GM18498 (cell line): Measurements from ENCODE around the gene MRPL47.
A peak's percentile ranks its signal among the peaks of the same experiment; 100 is the strongest.
"Not testable (repeated sequence)": the region's sequence is repeated elsewhere in the genome, so short reads cannot be mapped to it uniquely, and the experiment has no call there.

Source experiments
- ATAC-seq: cut with Tn5 transposase; IDR thresholded peaks from one replicate; pipeline ENCODE4 v1.9.1; 2021; ENCODE audit warnings: mild to moderate bottlenecking, moderate library complexity; ENCODE audit not compliant: unreplicated experiment

Gene MRPL47

DNA sequence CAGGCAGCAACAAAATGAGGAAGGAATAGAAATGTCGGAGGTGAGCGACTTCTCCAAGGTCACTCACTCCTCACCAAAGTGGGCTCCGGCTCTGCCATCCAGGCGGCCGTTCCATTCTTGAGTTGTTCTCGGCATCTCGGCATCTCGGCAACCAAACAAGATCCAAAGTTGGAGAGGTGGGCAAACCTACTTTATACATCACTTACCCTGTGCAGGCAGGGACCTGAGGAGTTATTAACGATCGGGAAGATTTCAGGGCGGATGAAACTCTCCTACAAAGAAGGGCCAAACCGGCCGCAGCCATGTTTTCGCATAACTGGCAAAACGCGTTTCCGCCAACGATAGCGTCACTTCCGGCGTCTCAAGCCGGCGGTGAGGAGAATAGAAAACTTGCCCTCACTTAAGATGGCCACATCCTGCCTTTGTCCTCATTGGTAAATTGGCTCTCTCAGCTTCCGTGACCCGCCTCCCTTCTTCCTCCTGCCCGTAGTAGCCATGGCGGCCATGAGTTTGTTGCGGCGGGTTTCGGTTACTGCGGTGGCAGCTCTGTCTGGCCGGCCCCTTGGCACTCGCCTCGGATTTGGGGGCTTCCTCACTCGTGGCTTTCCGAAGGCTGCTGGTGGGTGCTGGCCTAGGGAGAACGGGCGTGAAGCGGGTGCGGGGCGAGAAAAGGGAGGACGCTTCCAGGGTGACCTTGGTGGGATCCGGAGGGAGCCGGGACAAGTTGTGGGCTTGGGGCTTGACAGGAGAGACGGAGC is at the start of gene MRPL47, which contains the start of gene NDUFB5:
MRPL47 (minus strand) TSS at position 318 of the 758 bp plus-strand sequence; CDS start at position 304, 14 bp downstream.
NDUFB5 (plus strand) TSS at position 474 of the 758 bp plus-strand sequence; CDS start at position 496, 22 bp downstream.
- peak; percentile 96 for ATAC-seq

GRCh38 chr3:179653096-179653797 is 48.8 kb upstream of the MRPL47 start:
- ATAC-seq: peak; percentile 72

- ATAC-seq: peak; percentile 79
Observed at GRCh38 chr3:179652447-179653095, 48.1 kb upstream of the MRPL47 start, which contains the start of gene USP13. TSS of gene USP13 (plus strand) at chr3:179653040. CDS start at chr3:179653226, 186 bp downstream.

DNA sequence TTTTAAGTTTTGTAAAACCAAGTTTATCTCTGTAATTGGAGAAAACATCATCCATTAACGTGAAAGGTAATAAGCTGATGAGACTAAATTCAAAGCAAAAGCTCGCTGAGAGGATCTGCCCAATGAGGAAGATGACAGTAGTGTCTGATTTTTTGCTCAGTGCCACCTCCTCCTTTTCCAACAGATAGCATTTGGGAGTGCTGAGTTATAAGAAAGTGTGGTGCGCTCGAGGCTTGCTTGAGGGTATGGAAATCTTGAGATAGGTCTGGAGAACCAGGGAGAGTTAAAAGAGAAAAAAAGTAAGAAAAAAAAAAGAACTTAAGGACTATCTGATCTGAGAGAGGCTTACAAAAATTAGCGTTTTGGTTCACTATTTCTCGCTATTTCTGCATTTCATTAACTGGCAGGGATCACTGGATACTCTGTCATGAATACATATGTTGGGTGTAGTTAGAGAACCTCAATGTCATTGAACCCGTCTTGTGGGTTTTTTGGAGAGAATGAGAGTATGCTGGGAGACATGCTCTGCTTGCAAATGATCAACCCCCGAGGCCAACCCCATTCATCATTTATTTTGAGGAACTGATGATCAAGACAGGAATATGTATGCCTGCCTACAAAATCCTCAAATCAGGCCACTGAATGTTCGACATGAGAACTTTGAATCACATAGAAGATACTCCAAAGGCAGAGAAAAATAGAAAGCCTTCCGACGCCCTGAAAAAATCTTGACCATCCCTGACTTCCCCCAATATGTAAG is 47.4 kb upstream of the MRPL47 start:
- no peak for ATAC-seq

GRCh38 chr3:179646177-179646576 is 41.7 kb upstream of the MRPL47 start:
- no peak for ATAC-seq

- ATAC-seq: not testable (repeated sequence)
Observed at GRCh38 chr3:179643837-179644236, 39.4 kb upstream of the MRPL47 start.

DNA sequence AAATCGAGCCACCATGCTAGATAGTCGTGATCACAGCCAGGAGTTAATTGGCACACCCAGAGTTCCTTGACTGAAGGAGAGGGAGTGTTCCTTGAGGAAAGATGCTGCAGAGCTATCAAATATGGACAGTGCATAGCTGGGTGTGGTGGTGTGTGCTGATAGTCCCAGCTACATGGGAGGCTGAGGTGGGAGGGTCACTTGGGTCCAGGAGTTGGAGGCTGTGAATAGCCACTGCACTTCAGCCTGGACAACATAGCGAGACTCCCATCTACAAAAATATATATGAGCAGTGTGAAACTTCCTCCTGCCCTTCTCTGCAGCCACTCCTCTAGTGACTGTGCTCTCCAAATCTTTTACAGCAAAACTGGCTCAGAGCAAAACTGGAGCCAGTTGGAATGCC is 38.4 kb upstream of the MRPL47 start:
- no peak for ATAC-seq

DNA sequence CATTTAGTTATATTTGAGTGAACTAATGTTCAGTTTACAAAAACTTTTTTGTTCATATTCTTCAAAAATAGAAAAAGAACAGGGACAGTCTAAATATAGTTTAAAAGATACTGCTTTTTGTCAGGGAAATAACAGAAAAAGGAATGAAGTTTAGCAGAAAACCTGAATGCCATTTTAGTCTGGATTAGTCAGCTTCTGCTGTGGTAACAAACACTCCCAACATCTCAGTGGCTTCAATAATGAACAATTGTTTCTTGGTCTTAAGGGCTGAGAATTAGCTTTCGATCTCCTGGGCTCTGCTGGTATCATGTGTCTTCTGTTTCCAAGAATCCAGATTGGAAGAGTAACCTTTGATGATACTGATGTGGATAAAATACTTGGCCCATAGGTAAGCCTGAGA is 36.0 kb upstream of the MRPL47 start:
- no peak for ATAC-seq

- no peak for ATAC-seq
Observed at GRCh38 chr3:179630753-179631451, 26.5 kb upstream of the MRPL47 start.

DNA sequence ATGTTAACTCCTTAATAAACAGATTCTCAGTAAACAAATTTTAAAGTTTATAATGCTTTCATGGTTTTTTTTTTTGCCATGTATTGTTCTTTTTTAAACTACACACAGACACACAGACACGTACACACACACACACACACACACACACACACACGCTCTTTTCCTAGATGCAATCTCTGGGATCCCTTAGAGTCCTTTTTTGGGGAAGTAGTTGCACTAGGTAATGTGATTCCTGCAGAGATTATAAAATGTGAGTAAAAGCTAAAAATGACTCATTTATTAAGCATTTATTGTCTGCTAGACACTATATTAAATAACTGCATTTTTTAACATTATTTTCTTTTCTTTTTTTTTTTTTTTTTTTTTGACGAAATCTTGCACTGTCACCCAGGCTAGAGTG is 20.0 kb upstream of the MRPL47 start:
- no peak for ATAC-seq

DNA sequence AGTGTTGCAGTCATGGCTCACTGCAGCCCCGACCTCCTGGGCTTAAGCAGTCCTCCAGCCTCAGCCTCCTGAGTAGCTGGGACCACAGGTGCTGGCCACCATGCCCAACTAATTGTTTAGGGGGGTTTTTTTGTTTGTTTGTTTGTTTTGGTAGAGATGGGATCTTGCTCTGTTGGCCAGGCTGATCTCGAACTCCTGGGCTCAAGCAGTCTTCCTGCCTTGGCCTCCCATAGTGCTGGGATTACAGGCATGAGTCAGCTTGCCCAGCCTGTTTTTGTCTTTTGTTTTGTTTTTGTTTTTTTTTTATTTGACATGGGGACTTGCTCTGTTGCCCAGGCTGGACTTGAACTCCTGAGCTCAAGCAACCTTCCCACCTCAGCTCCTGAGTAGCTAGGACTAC is 17.6 kb upstream of the MRPL47 start:
- no peak for ATAC-seq

DNA sequence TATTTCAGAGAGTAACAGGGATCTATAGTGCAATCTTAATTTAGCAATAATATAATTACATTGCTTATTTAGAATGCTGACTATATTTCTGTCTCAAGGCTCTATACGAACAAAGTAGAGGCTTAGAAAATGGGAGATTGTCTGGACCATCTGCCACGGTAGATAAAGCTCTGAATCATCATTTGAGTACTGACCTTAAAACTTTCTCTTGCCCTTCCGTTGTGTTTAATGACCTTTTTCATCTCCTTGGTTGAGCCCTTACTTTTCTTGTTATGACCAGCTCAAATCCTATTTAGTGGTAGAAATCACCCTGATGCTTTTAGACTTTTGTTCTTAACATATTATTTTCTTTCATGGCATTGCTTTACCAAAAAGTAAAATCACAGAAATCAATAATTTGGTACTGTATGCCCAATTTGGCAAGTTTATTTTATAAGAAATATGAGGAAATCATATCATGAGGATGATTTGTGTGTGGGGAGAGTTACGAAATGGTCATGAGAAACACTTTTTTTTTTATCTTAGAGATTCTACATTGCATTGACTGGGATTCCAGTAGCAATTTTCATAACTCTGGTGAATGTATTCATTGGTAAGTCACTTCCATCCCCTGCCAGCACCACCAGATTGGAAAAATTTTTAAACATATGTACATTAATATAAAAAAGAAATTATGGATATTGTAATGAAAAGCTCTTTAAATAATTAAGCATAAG is 11.2 kb upstream of the MRPL47 start:
- no peak for ATAC-seq

- no peak for ATAC-seq
Observed at GRCh38 chr3:179613807-179614206, 9.4 kb upstream of the MRPL47 start.

GRCh38 chr3:179610066-179610465 is 5.6 kb upstream of the MRPL47 start:
- no peak for ATAC-seq

GRCh38 chr3:179608931-179609720 is 4.7 kb upstream of the MRPL47 start:
- peak; percentile 55 for ATAC-seq

GRCh38 chr3:179606534-179607085 is 2.2 kb upstream of the MRPL47 start:
- peak; percentile 15 for ATAC-seq

DNA sequence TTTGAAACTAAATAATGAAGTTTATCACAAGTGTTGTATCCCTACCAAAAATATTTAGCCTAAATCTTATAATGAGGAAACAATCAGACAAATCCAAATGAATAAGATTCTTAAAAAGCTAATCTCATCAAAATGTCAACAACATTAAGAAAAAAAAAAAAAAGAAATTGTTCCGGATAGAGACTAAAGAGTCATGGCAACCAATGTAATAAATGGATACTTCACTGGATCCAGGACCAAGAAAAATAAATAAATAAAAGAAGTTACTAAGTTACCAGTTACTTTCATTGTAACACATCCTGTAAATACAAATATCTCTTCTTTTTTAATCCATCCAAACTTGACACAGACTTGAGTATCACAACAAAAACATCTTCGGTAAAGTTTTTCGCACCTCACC is 607 bp downstream of the MRPL47 start:
- ATAC-seq: no peak

- ATAC-seq: no peak
Observed at GRCh38 chr3:179603321-179603720, 1.1 kb downstream of the MRPL47 start.
